GM12873 (cell line): ENCODE data around the gene HOXB2.

ENCODE experiments used
- TF ChIP-seq, protein P1 (sequence below): IDR thresholded peaks from 2 replicates; pipeline ENCODE4 v1.5.1; 2012; ENCODE audit warnings: low read depth, mild to moderate bottlenecking, moderate library complexity, low read length, control low read depth; ENCODE audit not compliant: insufficient read depth; ENCODE audit errors: missing control alignments

Gene HOXB2

DNA sequence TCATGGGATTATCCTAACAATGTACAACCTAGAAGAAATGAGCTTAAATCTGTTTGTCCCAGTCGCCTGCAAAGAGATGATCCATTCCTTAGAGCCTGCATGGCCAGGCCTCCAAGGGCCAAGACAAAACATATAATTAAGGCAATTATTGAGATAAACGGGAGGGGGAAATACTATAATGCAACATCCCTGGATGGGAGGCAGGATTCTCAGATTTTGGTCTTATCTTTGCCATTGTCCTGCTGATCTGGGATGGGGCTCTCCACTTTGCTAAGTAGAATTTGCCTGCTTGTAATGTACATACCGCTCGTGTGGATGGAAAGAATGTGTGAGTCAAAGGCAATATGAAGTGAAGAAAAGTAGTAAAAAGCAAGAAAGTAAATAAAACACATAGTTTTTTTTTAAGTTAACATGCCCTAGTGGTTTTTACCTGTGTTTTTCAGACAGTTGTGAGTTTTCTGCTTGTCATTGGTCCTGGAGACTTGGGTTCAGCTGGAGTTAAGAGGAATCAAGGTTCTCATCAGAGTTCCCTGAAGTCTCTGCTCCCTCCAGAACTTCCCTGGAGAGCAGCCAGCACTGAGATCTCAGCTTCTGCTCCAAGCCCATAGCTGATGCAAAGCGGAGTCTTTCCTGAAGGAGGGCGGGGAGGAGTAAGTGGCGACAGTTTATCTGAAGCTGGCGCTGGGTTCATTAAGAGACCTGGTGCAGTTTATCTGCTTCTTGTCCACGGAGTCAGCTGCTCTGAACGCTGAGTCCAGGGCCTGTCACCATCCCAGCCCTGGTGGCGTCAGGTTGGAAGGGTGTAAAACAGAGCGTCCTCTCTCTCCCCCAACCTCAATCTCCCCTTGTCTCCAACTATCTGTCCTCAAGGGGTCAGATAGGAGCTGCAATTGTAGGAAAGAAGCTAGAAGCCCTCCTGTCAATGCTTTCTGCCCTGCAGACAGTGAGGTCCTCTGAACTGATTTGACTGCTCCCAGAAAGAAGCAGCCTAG is 44.2 kb downstream of the HOXB2 start:
- TF ChIP-seq, protein P1, sequence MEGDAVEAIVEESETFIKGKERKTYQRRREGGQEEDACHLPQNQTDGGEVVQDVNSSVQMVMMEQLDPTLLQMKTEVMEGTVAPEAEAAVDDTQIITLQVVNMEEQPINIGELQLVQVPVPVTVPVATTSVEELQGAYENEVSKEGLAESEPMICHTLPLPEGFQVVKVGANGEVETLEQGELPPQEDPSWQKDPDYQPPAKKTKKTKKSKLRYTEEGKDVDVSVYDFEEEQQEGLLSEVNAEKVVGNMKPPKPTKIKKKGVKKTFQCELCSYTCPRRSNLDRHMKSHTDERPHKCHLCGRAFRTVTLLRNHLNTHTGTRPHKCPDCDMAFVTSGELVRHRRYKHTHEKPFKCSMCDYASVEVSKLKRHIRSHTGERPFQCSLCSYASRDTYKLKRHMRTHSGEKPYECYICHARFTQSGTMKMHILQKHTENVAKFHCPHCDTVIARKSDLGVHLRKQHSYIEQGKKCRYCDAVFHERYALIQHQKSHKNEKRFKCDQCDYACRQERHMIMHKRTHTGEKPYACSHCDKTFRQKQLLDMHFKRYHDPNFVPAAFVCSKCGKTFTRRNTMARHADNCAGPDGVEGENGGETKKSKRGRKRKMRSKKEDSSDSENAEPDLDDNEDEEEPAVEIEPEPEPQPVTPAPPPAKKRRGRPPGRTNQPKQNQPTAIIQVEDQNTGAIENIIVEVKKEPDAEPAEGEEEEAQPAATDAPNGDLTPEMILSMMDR, result no peak

DNA sequence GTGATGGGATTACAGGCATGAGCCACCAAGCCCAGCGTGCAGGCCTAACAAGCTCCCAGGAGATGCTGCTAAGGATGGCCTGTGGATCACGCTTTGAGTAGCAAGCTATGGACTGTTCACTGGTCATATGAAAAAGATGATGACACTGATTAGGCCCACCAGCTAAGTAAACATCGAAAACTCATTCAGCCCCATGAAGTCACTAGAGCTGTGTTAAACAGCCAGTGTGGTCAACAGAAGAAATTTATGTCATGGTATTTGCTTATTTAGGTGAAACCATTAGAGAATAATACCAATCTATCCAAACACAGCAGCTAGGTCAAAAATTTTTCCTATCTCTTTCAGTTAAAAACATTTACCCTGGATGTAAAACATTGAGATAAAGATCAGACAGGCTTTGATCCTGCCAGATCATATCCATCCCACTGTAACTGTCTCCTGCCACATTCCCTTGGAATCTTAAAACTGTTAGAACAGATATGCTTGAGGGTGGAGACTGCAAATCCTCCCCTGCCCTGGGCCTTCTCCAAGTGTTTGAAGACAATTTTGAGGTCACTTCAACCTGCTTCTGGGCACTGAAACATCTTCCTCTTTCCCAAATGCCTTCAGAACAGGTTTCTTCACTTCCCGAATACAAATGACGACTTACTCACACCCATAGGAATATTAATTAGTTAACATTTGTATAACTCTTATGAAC is 45.0 kb downstream of the HOXB2 start:
- TF ChIP-seq, protein P1, result no peak

DNA sequence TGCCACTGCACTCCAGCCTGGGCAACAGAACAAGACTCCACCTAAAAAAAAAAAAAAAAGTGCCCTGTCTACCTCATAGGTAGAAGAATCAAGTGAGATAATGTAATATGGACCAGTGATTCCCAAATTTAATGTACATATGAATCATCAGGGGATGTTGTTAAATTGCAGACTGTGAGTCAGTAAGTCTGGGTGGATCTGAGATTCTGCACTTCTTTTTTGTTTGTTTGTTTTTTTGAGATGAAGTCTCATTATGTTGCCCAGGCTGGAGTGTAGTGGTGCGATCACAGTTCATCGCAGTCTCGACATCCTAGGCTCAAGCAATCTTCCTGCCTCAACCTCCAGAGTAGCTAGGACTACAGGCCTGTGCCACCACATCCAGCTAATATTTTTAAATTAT is 45.7 kb downstream of the HOXB2 start:
- TF ChIP-seq, protein P1, result no peak

DNA sequence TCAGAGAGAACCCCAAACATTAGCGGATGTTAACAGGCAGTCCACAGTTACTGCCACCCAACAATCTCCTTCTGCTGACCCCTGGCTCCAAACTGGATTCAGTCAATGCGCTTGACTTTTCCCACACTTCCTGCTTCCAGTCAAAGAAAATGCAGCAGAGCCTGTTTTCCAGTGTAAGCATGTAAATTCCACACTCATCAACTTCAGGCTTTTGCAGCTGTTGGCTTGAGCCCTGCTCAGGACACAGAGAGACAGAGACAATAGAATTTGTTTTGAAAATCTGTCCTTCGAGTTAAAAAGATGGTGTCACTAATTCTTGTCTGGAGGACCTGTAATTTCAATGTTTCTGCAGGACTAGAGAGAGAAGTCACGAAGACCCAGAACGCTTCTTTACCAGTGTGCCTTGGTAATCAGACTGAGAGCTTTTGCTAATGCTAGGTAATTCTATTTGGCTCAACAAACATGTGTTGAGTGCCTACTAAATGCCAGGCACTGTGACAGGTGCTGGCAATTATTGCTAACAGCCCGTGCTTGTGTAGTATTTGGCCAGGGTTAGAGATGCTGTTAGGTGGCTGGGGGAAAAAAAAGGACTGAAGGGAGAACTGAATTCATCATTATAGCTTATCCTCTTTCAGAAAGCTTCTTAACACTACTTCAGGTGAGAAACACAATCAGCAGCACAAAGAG is 46.6 kb downstream of the HOXB2 start:
- TF ChIP-seq, protein P1, result no peak

DNA sequence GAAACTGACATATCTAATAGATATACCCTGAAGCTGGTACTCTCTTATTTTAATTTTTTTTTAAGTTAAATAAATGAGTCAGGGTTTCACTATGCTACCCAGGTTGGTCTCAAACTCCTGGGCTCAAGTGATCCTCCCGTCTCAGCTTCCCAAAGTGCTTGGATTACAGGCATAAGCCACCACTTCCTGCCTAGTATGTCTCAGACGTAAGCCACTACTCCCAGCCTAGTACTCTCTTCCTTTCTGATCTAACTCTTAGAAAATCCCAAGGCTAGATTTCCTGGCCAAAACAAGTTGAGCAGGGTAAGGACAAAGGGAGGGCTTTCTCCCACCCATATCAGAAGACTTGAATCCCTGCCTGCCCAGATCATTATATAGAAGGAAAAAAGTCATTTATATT is 47.8 kb downstream of the HOXB2 start:
- TF ChIP-seq, protein P1, result no peak

DNA sequence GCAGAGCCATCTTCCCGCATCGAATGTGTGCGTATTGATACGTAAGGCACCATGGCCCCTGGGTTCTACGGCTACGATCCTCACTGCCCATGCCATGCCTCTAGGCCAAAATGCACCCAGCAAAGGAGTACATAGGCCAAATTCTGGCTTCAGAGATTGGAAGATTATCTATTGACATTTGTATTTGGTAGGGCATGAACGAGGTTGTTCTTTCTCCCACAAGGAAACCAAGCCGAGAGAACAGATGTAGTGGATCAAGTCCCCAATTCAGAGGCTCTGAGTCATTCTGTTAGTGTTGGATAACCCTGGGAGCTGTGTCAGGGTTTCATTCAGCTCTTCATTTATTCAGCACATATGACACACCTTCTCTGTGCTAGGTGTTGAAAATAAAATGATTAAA is 50.6 kb downstream of the HOXB2 start:
- TF ChIP-seq, protein P1, result no peak
